GM03348 (cell line): ENCODE data around the gene CCDC136.

Source experiments
- DNase-seq: peaks from one replicate; pipeline ENCODE4 v3.0.0; 2012; ENCODE audit warnings: low spot score

Gene CCDC136

GRCh38 chr7:128777156-128778123 is 14.3 kb upstream of the CCDC136 start:
- DNase-seq = no peak

DNA sequence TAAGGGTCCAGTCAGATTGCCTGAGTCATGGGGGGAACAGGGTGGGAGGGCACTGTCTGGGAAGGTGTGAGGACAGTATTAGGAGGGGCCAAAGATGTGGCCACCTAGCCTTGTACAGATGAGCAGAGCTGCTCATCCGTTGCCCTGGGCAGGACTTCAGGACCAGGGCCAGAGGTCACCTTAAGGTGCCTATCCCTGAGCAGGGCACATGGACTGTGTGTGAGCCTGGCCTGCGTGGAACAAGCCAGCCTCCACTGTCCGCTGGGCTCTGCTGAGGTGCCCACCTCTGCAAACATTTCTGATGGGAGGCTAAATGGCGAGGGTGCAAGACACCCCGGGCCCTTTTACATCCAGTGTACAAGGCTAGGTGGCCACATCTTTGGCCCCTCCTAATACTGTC is 12.8 kb upstream of the CCDC136 start:
- DNase-seq = no peak

GRCh38 chr7:128781126-128781525 is 10.6 kb upstream of the CCDC136 start:
- peak; percentile 87 for DNase-seq

- no peak for DNase-seq
These were observed 9.9 kb upstream of the CCDC136 start for GRCh38 chr7:128781851-128782250.

DNA sequence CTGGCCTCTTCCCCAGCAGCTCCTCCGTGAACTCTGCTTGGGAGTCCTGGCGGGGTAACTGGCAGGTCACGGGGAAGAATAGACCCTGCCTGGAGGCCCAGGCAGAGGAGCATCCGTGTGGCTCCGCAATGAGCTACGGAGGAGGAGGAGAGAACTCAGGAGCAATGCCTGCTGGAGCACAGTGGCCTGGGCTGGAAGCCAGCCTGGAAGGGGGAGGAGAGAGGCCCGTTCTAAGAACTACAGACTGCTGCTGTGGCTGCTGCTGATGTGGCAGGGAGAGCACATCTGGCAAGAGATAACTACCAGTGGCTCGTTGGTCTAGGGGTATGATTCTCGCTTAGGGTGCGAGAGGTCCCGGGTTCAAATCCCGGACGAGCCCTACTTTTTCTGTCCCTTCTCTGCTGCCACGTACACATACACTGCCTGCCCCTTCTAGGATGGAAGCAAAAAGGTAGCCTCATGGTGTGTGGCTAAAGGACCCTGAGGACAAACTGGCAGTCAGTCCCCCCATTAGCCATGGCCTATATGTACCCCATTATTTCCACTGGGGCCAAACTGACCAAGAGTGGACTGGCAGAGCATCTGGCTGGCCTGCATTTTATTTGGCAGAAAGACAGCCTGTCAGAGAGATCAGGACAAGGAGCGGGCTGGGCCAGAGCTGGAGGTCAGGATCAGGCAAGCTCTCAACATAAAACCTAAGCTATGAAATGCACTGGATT is 8.5 kb upstream of the CCDC136 start:
- peak; percentile 82 for DNase-seq

DNA sequence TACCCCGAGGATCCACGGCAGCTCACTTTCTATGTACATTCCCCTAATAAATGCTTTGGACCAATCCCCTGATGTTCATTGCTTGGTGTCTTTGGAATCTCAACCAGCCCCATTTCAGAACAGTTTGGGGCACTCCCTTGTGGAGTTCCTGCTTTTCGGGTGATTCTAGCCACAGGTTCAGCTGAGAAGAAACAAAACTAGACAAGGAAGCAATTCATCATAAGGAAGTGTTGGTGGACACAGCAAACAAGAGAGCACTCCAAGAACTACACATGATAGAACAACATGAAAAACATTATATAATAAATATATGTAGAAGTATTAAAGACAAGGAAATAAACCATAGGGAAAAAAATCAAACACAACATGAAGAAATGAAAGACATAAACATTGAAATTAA is 6.0 kb upstream of the CCDC136 start:
- no peak for DNase-seq

DNA sequence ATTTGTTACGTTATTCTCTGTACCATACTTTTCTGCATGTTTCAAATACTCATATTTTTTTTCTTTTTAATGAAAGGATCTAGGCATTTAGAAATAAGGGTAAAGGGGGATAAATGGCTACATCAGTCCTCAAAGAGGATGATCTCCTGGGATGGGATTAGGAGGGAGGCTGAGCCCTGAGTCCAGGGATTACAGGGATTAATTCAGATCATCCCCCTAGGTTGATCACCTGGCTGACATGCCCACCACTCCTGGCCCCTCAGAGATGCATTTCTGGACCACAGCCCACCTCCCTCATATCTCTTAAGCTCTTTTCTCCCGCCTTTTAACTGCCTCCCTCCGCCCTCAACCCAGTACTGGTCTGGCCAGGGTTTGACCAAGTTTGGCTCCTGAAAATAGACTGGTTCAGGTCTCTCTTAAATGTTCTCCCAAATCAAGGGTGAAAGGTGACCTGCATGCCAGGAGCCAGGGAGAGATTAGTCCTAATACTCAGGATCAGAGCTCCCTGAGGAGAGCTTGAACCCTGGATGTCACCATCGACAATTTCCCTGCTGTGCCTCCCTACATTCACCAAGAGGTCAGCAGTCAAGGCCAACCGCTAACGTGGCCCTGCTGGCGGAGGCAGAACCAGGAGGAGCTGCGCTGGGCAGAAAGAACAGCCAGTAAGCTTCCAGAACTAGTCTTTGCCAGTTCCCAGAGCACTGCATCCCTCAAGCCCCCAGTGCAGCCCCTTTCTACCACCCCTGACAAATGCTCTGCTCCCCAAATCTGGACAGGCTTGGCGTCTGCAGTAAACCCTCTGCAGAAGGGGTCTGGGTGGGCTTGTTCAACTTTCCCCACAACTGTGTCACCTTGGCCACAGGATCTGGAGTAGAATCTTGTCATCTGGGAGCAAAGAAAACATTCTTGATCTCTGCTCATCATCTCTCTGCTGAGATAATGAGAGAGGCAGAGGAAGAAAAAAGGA is 3.0 kb upstream of the CCDC136 start:
- DNase-seq = no peak

DNA sequence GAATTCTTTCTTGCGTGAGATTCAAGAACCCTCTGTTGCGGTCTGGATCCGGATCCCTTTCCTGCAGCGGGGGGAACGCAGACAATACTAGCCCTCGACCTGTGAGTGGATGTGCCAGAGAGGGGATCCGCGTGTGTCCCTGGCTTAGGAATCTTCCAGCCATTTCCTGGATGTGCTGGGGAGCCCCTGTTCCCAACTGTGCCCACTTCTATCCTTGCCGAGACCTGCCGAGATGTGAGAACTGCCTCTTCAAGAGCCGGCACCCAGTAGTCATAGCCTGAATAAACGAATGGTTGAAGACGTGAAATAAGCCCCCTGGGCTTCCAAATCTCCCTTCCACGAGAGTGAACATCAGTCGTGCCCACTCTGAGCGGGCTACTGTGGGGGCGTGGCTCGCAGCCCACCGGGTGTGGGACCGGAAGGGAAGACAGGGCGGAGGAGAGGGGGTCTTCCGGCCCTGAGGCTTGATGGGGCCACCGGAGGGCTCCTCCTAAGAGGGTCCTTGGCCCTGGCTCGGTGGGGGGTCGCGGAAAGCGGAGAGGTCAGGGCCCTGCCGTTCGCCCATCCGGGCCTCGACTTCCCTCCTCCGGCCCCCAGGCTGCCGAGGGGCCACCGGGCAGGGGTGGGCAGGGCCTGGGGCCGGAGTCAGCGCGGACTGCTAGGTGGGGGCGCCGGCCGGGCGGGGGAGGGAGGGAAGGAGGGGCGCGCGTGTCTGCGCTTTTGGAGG is 1.3 kb upstream of the CCDC136 start:
- no peak for DNase-seq

- DNase-seq = peak; percentile 37
These were observed 182 bp downstream of the CCDC136 start for GRCh38 chr7:128791972-128792327.

DNA sequence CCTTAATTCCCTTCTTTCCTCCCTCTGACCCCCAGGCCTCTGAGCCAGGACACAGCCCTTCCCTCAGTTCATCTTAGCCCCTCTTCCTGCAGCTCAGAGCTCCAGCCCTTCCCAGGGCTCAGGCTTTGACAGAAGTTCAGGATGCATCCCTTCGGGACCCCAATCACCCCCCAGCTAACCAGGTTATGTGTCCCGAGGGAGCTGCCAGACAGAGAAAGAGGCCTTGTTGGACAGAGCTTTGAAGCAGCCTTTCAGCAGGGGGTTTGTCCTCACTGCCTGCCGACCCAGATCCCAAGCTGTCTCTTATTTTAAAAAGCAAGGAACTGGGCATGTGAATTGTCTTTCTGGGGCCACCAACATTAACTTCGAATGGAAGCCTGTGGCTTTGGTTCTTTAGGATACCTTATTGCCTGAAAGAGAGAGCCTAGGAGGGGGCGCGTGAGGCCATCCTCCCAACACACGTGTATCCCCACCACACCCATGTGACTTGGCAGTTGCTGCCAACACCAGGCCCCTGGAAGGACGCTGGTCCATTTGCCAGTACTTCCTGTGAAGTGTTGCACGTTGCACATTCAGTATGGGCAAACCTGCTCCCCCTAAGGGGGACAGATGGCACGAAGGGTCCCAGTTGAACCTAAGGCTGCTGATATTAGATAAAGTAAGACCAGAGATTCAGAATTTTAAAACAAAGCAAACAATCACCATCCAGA is 858 bp downstream of the CCDC136 start:
- DNase-seq = no peak

DNA sequence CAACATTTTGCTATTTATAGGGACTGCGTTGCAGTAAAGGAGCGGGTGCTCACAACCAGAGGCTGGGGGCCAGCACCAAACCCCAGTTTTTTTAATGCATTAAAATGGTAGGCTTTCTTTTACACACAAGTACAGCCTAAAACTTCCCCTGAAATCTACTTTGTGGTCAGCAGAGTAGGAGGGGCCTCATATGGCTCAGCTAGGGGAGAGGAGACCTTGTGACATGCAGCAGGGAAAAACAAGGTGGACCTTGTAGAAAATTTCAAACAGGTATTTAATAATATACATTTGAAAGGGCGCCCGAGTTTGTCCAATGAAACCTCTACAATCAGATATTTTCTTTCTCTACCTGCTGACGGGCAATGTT is 1.4 kb downstream of the CCDC136 start:
- DNase-seq = no peak

DNA sequence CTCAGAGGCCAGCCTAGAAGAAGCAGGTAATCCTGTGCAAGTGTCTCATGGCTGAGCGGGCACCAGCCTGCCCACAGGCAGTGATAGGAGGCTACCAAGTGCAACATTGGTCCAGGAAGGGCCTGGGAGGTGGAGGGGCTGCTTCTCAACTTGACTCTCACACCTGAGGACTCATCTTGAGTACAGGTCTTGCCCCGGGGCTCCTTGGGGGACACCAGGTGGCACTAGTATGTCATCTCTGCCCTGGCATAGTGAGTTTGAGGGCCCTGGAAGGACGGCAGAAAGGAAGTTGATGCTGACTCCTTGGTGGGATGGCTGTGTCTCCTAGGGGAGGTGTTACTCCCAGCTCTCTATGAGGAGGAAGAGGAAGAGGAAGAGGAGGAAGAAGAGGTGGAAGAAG is 2.3 kb downstream of the CCDC136 start:
- no peak for DNase-seq

GRCh38 chr7:128794436-128794835 is 2.7 kb downstream of the CCDC136 start:
- DNase-seq = no peak

DNA sequence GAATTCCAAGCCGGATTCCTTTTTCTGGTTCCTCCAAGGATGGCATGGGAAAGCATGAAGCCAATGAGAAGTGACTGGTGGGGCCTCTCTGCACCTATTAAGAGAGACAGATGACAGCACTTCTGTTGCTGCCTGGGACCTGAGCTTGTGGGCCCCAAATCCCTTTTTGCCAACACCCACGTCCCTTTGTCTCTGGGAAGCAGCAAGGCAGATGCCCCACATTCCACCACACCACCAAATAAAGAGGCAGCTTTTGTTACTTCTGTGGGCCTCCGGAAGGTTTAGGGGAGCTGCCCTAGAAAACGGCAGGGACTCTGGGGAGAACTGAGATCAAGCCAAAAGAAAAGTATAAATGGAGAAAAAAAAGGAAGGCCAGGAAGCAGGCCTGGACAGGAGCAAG is 3.4 kb downstream of the CCDC136 start:
- no peak for DNase-seq

DNA sequence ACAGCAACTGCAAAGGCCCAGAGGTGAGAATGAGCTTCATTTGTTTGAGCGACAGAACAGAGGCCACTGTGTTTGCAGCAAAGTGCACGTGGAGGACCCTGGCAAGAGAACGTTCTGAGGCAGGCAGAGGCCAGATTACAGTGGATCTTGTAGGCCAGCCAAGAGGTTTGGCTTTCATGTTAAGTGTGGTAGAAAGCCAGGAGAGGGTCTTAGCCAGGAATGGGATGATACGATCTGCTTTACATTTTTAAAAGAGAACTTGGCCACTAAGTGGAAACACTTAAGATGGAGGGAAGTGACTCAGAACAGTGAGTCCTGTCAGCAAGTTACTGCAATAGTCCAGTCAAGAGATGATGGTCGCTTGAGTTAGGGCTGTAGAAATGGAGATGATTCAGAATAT is 4.6 kb downstream of the CCDC136 start:
- peak; percentile 66 for DNase-seq

- DNase-seq = no peak
These were observed 7.7 kb downstream of the CCDC136 start for GRCh38 chr7:128799451-128799850.

- no peak for DNase-seq
These were observed 8.8 kb downstream of the CCDC136 start for GRCh38 chr7:128800567-128800966.

- DNase-seq = no peak
These were observed 9.2 kb downstream of the CCDC136 start for GRCh38 chr7:128801003-128801402.

- no peak for DNase-seq
These were observed 10.1 kb downstream of the CCDC136 start for GRCh38 chr7:128801667-128802418.

GRCh38 chr7:128804484-128804883 is 12.7 kb downstream of the CCDC136 start:
- no peak for DNase-seq
